GM21576 (cell line): ENCODE measurements around the gene FMO1.
"Not testable (repeated sequence)": the region's sequence is repeated elsewhere in the genome, so short reads cannot be mapped to it uniquely, and the experiment has no call there.

Source experiments
- ATAC-seq: cut with Tn5 transposase; IDR thresholded peaks from one replicate; pipeline ENCODE4 v1.9.1; 2021; ENCODE audit warnings: mild to moderate bottlenecking, moderate library complexity; ENCODE audit not compliant: unreplicated experiment

The FMO1 gene

GRCh38 chr1:171248302-171248701, at the start of gene FMO1:
Gene FMO1, plus strand, starts transcription at chr1:171248494. Its CDS starts 9,594 bp downstream, at chr1:171258088.
- no peak for ATAC-seq

GRCh38 chr1:171204296-171204695, 44.0 kb upstream of the FMO1 start:
- ATAC-seq: no peak

- no peak for ATAC-seq
These were observed 41.9 kb upstream of the FMO1 start for GRCh38 chr1:171206204-171206977.

DNA sequence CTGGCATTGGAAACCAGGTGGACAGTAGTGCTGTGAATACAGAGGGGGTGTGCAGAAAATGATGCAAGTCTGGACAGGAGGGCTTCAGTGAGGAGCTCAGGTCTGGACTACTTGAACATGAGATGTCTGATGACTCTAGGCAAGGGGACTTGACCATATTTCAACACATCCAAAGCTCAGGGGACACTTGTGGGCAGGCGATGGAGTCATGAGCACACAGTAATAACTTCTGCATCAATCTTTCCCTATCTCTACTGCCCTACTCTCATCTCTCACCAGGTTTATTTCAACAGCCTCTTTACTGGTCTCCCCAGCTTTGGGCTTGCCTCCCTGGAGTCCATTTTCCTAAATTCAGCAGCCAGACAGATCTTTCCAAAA, 41.3 kb upstream of the FMO1 start:
- ATAC-seq: no peak

DNA sequence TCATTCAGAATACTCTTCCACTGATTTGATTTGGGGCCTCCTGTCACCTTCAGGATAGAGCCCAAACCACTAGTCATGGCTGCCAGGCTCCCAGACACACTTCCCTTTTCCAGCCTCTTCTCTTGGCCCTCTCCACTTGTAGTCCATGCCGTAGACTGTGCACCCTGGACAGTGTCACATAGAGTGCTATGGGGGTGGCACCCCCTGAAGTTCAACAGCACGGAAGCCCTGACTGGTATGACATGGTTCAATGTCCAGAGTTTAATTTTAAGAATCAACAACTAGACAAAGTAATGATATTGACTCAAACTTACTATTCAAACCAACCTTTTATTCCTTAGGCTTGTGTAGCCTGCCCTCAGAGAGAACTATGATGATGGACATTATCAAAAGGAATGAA, 40.9 kb upstream of the FMO1 start:
- ATAC-seq: no peak

- ATAC-seq: no peak
These were observed 37.9 kb upstream of the FMO1 start for GRCh38 chr1:171210355-171210754.

GRCh38 chr1:171212607-171213351, 35.5 kb upstream of the FMO1 start:
- no peak for ATAC-seq

DNA sequence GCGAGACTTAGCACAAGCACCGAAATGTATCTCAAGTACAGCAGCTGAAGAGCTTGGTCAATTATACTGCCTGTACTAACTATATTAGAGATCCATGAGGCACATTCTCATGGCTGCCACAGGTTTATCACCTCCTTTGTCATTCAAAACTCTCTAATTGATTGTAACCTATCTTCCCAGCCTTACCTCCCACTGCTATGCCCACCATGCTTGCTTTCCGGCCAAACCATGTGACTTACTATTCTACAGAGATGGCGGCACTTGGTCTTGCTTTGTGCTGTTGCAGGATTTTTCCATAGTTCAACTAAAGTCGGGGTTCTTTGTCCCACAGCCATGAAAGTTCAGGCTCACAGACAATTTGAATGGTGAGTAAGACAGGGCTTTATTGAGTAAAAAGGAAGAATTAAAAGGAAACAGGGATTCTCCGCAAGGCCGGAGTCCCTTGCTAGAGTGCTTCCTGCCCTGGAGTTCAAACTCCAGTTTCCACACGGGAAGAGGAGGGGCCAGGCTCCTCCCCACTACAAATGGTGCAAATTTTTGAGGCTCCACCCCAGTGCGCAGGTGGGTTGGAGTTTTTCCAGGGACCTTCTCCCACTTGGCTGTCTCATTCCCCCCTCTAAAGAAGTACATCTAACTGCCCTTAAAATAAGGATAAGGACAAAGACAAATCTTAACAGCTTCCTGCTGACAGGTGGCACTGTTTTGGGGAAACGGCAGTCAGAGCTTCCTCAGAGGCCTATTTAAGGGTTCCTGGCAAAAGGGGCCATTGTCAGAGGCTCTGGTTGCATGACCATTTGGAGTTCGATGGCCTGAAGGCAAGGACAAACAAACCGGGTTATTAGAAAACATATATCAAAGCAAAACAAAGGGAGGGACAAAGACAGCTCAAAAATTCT, 34.5 kb upstream of the FMO1 start:
- ATAC-seq: no peak

DNA sequence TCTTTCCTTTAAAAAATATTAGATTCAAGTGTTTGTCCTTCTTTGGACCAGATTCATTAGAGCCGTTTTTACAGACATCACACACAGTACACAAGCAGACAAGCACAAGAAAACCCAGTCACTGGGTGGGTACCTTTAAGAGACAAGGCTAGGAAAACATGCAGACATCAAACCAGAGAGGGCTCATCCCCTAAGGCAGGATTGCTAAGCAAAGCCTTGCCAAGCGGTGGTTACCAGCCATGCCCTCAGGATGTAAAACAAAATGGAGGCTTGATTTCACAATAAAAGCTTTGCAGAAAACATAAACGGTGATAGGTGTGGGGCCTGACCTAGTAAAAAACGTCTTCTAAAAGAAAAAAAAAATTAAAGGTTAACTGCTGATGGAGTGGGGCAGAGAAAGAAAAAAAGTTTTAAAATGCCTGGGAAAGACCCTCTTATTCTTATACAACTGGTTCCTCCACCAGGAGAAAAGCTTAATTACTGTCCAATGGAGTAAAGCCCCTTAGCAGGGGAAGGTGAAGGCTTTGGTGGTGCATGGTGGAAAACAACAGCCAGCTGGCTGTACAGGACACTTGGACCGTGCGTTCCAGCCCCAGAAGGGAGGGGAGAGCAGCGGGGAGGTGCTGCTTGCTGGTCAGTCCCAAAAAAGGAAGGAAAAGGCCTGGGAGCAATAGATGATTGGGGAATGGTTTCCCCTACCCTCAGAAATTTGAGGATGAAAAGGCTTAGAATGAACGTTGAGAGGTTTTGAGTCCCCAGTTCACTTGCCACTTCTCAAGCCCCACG, 30.4 kb upstream of the FMO1 start:
- ATAC-seq: no peak

- no peak for ATAC-seq
These were observed 29.6 kb upstream of the FMO1 start for GRCh38 chr1:171218661-171219060.

- no peak for ATAC-seq
These were observed 28.8 kb upstream of the FMO1 start for GRCh38 chr1:171219346-171220080.

- ATAC-seq: no peak
These were observed 28.2 kb upstream of the FMO1 start for GRCh38 chr1:171220081-171220420.

DNA sequence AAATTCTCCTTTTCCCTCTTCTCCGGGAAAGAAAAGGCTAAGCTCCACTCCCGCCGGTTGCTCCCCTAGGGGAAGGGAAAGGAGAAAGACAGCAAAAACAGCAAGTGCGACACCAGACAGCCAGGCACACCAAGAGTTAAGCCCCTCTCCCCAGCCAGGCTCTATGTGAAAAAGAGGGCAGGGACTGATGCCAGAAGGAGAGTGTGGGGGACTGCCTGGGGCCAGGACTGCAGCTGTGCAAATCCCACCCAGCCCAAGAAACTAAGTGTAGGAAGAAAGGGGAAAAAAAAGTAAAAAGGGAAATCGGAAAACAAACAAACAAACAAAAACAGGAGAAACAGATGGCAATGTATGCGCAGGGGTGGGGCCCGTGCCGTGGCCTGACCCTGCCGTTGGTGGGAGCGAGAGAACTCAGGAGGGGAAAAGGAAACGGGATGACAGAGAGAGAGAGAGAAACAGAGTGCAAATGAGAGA, 27.7 kb upstream of the FMO1 start:
- no peak for ATAC-seq

- ATAC-seq: no peak
These were observed 26.4 kb upstream of the FMO1 start for GRCh38 chr1:171221665-171222591.

- ATAC-seq: no peak
These were observed 25.4 kb upstream of the FMO1 start for GRCh38 chr1:171222936-171223335.

- not testable (repeated sequence) for ATAC-seq
These were observed 24.0 kb upstream of the FMO1 start for GRCh38 chr1:171224257-171224656.

DNA sequence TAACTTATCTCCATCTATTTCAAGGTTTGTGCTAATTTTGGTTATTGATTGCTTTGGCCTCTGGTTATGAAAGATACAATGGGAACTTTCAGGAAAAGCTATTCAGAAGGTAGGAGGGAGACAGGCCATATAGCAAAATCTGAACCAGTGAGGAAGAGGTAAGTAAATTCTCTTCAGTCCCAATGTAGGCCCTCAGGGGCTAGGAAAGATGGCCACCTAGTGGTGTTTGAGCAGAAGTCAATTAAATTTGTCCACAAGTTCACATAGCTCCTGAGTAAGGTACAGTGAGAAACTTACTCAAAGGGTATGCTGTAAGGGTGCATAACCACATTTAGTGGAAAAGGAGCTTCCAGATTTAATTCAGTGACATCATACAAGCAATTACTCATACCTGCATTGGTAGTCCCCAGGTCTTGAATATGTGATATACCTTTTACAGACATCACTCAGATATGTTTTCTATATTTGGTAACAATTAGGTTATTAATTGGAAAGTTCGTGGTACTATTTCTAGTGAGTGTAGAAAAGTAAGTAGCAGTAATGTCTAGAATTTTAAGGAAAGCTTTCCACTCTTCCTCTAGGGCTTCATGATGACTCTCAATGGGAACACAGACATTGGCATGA, 21.4 kb upstream of the FMO1 start:
- peak; percentile 82 for ATAC-seq

DNA sequence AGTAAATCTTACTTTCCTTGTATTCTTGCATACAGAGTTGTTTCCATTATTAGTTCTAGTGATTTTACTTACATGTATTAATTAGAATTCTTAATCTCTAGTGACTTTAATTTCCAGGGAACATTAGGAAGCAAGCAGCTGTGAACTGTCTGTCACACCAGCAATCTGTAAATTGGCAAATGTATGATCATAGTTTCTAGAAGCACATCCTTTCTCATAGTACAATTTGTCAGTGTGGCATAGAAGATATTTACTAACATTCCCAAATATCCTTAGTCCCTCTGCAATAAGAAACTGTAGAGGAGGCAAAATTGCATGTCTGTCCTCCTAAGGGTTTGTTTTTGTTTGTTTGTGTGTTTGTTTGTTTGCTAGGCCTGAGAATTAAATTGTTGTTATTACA, 17.0 kb upstream of the FMO1 start:
- ATAC-seq: no peak
